Keratinocyte (primary cell): ENCODE data around the gene RASL11A. TPM values are rescaled to one million over a fixed set of nuclear protein-coding genes. Genes with fewer than 3 reads are reported as not detected.

ENCODE experiments used
- DNase-seq: peaks from one replicate; pipeline ENCODE4 v3.0.0-alpha.2; 2011; ENCODE audit warnings: low read depth, missing footprints, low spot score
- FAIRE-seq: peaks from 2 replicates; lab custom pipeline; 2011; peaks lifted over from hg19 to GRCh38; lab: Jason Lieb, UNC
- H2AFZ ChIP-seq: 2 replicates; pipeline ENCODE4 v1.6.0; 2012; ENCODE audit warnings: low read length, control low read depth, inconsistent platforms; ENCODE audit not compliant: control insufficient read depth
- H3K27ac ChIP-seq: 2 replicates; pipeline ENCODE4 v1.5.1; 2011; ENCODE audit warnings: low read length; ENCODE audit not compliant: control insufficient read depth, insufficient read depth
- H3K27me3 ChIP-seq: 3 replicates; pipeline ENCODE4 v1.6.0; 2011; ENCODE audit warnings: low read length; ENCODE audit not compliant: control insufficient read depth, insufficient read depth; ENCODE audit errors: extremely low read depth
- H3K36me3 ChIP-seq, 2 experiments: 2 replicates in 1 of 2; 3 replicates in 1 of 2; pipeline ENCODE4 v1.5.1; 2011; ENCODE audit warnings: low read length in 2 of 2, mild to moderate bottlenecking in 1 of 2; ENCODE audit not compliant: control insufficient read depth in 2 of 2, insufficient read depth in 2 of 2; ENCODE audit errors: extremely low read depth in 1 of 2
- H3K4me1 ChIP-seq: 3 replicates; pipeline ENCODE4 v1.5.1; 2011; ENCODE audit warnings: low read length; ENCODE audit not compliant: control insufficient read depth, insufficient read depth; ENCODE audit errors: extremely low read depth
- H3K4me2 ChIP-seq: 3 replicates; pipeline ENCODE4 v1.6.0; 2011; ENCODE audit warnings: low read depth, low read length; ENCODE audit not compliant: control insufficient read depth, insufficient read depth; ENCODE audit errors: extremely low read depth
- H3K4me3 ChIP-seq, 3 experiments: fragments of 200-600 bp in 1 of 3; sonication (generic) in 1 of 3; 2 replicates in 2 of 3; 3 replicates in 1 of 3; pipeline ENCODE4 v1.5.1; 2011 to 2016; ENCODE audit warnings: low read length in 3 of 3, mild to moderate bottlenecking in 3 of 3, control low read depth in 2 of 3, inconsistent platforms in 1 of 3, low read depth in 1 of 3, mixed read lengths in 1 of 3, mixed run types in 1 of 3, moderate library complexity in 1 of 3; ENCODE audit not compliant: control insufficient read depth in 2 of 3, insufficient read depth in 2 of 3; ENCODE audit errors: extremely low read depth in 1 of 3
- H3K79me2 ChIP-seq: 2 replicates; pipeline ENCODE4 v1.6.0; 2012; ENCODE audit warnings: low read length; ENCODE audit not compliant: control insufficient read depth, insufficient read depth
- H3K9ac ChIP-seq: 3 replicates; pipeline ENCODE4 v1.6.0; 2011; ENCODE audit warnings: low read length; ENCODE audit not compliant: control insufficient read depth, insufficient read depth; ENCODE audit errors: extremely low read depth
- H3K9me1 ChIP-seq: 3 replicates; pipeline ENCODE4 v1.6.0; 2011; ENCODE audit warnings: low read length; ENCODE audit not compliant: control insufficient read depth, insufficient read depth; ENCODE audit errors: extremely low read depth
- H3K9me3 ChIP-seq: 2 replicates; pipeline ENCODE4 v1.5.1; 2012; ENCODE audit warnings: low read depth, low read length; ENCODE audit not compliant: control insufficient read depth
- H4K20me1 ChIP-seq: 3 replicates; pipeline ENCODE4 v1.6.0; 2011; ENCODE audit warnings: low read length; ENCODE audit not compliant: control insufficient read depth, insufficient read depth; ENCODE audit errors: extremely low read depth
- CTCF ChIP-seq, 3 experiments: IDR thresholded peaks in 1 of 3; conservative IDR thresholded peaks in 1 of 3; optimal IDR thresholded peaks in 1 of 3; 2 replicates in 2 of 3; 3 replicates in 1 of 3; pipeline versions ENCODE3 to v1.5.1; 2011; ENCODE audit warnings: low read length in 3 of 3, mild to moderate bottlenecking in 3 of 3, moderate library complexity in 2 of 3, control low read depth in 1 of 3, inconsistent platforms in 1 of 3; ENCODE audit not compliant: insufficient read depth in 2 of 3; ENCODE audit errors: extremely low read depth in 1 of 3
- EZH2 ChIP-seq: IDR thresholded peaks from one replicate; pipeline ENCODE4 v1.6.1; 2012; ENCODE audit warnings: inconsistent platforms, mild to moderate bottlenecking, low read length, moderate library complexity
- dilution Hi-C: fragments of 300-500 bp; cut with MboI; formaldehyde crosslinking; loops from one replicate; pipeline ENCODE4 v1.7.0; 2020; ENCODE audit warnings: low sequenced_read_pairs; ENCODE audit not compliant: extremely low pct_ligation_motif_present
- polyA plus RNA-seq, 5 experiments: library from polyadenylated mRNA; depleted of rRNA in 3 of 5; stranded (reverse) in 3 of 5; stranded (forward) in 1 of 5; unstranded in 1 of 5; fragments of >200 nt; gene quantifications; 1 replicate in 1 of 5; 2 replicates in 3 of 5; 3 replicates in 1 of 5; pipeline versions ENCODE4 v1.2.1 to v1.2.3, GENCODE V29; 2011 to 2012; ENCODE audit warnings: missing spikeins in 2 of 5, low read depth in 1 of 5, low replicate concordance in 1 of 5

RASL11A gene
- polyA plus RNA-seq, 1 donor (not counting 4 experiments of a cell fraction or from before 2014, with no cell fraction given) = 1.5 TPM

GRCh38 chr13:27304611-27305010, 34.0 kb downstream of the RASL11A start:
- H3K36me3 ChIP-seq = no peaks in the 10 kb centered on the region
- TF ChIP-seq CTCF (optimal IDR thresholded peaks at IDR 0.05 in 1 of 3, IDR thresholded peaks at IDR 0.05 in 1 of 3, conservative IDR thresholded peaks at IDR 0.05 in 1 of 3; ENCODE audit: extremely low read depth in 1 of 3, insufficient read depth in 2 of 3, low read length in 3 of 3) (no peak), EZH2 (no peak)
- dilution Hi-C loops = no loop called here

GRCh38 chr13:27306364-27306763, 35.7 kb downstream of the RASL11A start:
- Histone ChIP-seq H3K27ac (no peak overlapping the region), H2AFZ (no peak overlapping the region), H3K9me1 (no peaks in the 10 kb centered on the region), H3K4me1 (peaks cover 6% of the 10 kb centered on the region), H3K4me3 (no peak overlapping the region), H3K4me2 (no peak overlapping the region), H3K9ac (no peak overlapping the region), H3K36me3 (no peaks in the 10 kb centered on the region), H3K27me3 (no peaks in the 10 kb centered on the region), H3K79me2 (no peaks in the 10 kb centered on the region), H4K20me1 (no peaks in the 10 kb centered on the region), H3K9me3 (no peaks in the 10 kb centered on the region)
- DNase-seq (no peak), FAIRE-seq (no peak)
- TF ChIP-seq CTCF (optimal IDR thresholded peaks at IDR 0.05 in 1 of 3, IDR thresholded peaks at IDR 0.05 in 1 of 3, conservative IDR thresholded peaks at IDR 0.05 in 1 of 3; ENCODE audit: extremely low read depth in 1 of 3, insufficient read depth in 2 of 3, low read length in 3 of 3) (no peak), EZH2 (no peak)
- dilution Hi-C loops = no loop called here

More at GRCh38 chr13:27304611-27305010, 34.0 kb downstream of the RASL11A start:
- H3K4me2 ChIP-seq = no peak overlapping the region
- H3K9me3 ChIP-seq = no peaks in the 10 kb centered on the region
- no peak overlapping the region for H3K9ac ChIP-seq
- no peaks in the 10 kb centered on the region for H3K27me3 ChIP-seq
- no peak overlapping the region for H3K4me3 ChIP-seq
- no peak overlapping the region for H3K27ac ChIP-seq
- H3K4me1 ChIP-seq = peaks cover 6% of the 10 kb centered on the region
- H4K20me1 ChIP-seq = no peaks in the 10 kb centered on the region
- DNase-seq (no peak), FAIRE-seq (no peak)
- H3K79me2 ChIP-seq = no peaks in the 10 kb centered on the region
- H2AFZ ChIP-seq = no peak overlapping the region
- no peaks in the 10 kb centered on the region for H3K9me1 ChIP-seq
